GM12891 (cell line): ENCODE measurements around the gene RAB8B.

ENCODE experiments used
- DNase-seq: peaks from one replicate; pipeline ENCODE4 v3.0.0; 2011; ENCODE audit warnings: low spot score; ENCODE audit not compliant: insufficient read length
- FAIRE-seq: peaks from 2 replicates; lab custom pipeline; 2011; peaks lifted over from hg19 to GRCh38; lab: Jason Lieb, UNC
- PAX5 ChIP-seq: IDR thresholded peaks from 2 replicates; pipeline ENCODE4 v1.6.1; 2011; ENCODE audit warnings: low read length, moderate library complexity, mild to moderate bottlenecking; ENCODE audit not compliant: insufficient read depth, severe bottlenecking
- POLR2A ChIP-seq: IDR thresholded peaks from 2 replicates; pipeline ENCODE4 v1.6.1; 2011; ENCODE audit warnings: low read depth, low read length, control low read depth
- POLR2AphosphoS5 ChIP-seq: IDR thresholded peaks from 2 replicates; pipeline ENCODE4 v1.6.1; 2011; ENCODE audit warnings: low read depth, low read length, control low read depth
- POU2F2 ChIP-seq: IDR thresholded peaks from 2 replicates; pipeline ENCODE4 v1.6.1; 2011; ENCODE audit warnings: low read depth, mild to moderate bottlenecking, control low read depth, low read length, moderate library complexity
- SPI1 ChIP-seq: IDR thresholded peaks from 2 replicates; pipeline ENCODE4 v1.6.1; 2011; ENCODE audit warnings: low read depth, low read length, control low read depth
- TAF1 ChIP-seq: IDR thresholded peaks from 2 replicates; pipeline ENCODE4 v1.6.1; 2011; ENCODE audit warnings: low read depth, low read length, control low read depth

Gene RAB8B

DNA sequence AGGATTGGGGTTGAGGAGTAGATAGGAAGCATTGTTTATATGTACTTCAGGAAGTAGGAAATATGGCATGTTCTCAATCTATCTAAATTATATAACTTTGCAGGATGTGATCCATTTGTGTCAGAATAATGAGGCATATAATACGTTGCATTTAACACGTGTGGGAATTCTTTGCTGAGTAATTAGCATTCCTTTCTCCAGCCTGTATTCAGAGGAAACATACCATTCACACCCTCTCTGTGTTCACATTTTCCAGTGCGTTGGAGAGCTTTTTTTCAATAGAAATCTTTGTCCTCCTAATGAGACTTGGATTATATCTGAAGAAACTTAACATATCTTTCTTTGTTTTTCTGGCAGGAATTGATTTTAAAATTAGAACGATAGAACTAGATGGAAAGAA lies 55.0 kb downstream of the RAB8B start:
- DNase-seq (no peak), FAIRE-seq (no peak)
- TF ChIP-seq SPI1 (no peak), POLR2A (no peak)

GRCh38 chr15:63244976-63245645 lies 55.7 kb downstream of the RAB8B start:
- DNase-seq (no peak), FAIRE-seq (no peak)
- TF ChIP-seq SPI1 (no peak), POLR2A (no peak), TAF1 (no peak), PAX5 (no peak), POLR2AphosphoS5 (no peak), POU2F2 (no peak)

GRCh38 chr15:63246691-63247469 lies 57.5 kb downstream of the RAB8B start:
- DNase-seq (no peak), FAIRE-seq (no peak)
- no peak for TF ChIP-seq SPI1
- TF ChIP-seq TAF1, result no peak
- TF ChIP-seq POLR2A, result no peak
- TF ChIP-seq PAX5, result no peak
- no peak for TF ChIP-seq POLR2AphosphoS5
- TF ChIP-seq POU2F2, result no peak

GRCh38 chr15:63250312-63250965 lies 61.0 kb downstream of the RAB8B start:
- DNase-seq (no peak), FAIRE-seq (no peak)
- TF ChIP-seq PAX5 (no peak), POU2F2 (no peak), TAF1 (no peak), POLR2A (no peak), POLR2AphosphoS5 (no peak), SPI1 (no peak)

DNA sequence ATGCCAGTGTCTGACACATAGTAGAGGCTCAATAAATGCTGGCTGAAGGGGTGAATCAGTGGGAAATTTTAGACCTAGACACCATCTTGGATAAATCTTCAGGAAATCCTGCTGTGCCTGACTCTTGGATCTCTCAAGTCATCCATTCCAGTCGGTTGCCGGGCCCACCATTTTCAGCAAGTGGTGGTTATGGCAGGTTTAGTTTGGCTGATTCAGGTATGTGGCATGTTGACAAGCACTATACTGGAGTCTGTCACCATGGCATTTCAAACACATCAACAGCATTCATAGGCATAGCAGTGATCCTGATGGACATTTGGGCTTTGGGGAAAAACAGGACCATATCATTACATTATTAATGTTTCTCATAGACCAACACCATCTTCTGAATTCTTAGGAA lies 62.3 kb downstream of the RAB8B start:
- DNase-seq (no peak), FAIRE-seq (no peak)
- no peak for TF ChIP-seq POU2F2
- no peak for TF ChIP-seq SPI1
- no peak for TF ChIP-seq POLR2A
- no peak for TF ChIP-seq TAF1

DNA sequence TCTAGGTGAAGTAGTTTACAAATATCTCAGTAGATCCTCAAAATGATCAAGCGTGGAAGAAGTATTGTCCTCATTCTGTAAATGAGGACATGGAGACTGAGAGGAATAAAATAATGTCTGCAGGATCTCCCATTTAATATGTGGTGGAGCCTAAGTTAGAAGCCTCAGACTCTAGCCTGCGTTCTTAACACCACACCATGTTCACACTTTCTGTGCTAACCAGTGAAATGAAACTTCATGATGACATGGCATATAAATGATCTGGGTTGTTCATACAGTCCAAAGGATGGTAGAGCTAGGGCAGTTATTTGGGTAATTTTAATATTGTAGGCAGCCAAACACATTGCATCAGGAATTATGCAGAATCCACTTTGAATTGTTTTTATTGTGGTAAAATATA lies 62.9 kb downstream of the RAB8B start:
- DNase-seq, result no peak
- no peak for TF ChIP-seq SPI1
- TF ChIP-seq PAX5, result no peak
- no peak for TF ChIP-seq TAF1
- no peak for TF ChIP-seq POU2F2
- no peak for TF ChIP-seq POLR2A
- TF ChIP-seq POLR2AphosphoS5, result no peak
- FAIRE-seq, result no peak

DNA sequence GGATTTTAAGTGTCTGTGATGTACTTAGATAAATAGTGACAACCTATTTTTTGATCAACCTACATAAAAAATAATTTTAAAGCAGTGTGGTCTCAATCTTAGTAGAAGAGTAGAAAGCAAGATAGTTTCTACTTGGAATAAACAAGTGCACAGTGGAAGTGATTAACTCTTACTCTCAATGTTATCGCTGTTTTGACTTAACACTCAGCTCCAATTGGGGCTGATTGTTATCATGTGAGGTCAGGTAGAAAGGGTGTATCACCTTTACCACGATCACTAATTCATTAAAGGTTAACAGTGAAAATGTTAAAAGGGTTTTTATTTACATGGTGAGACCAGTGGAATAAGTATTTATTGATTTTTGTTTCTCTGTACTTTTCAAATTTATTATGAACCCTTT lies 65.6 kb downstream of the RAB8B start:
- TF ChIP-seq POLR2A (no peak), SPI1 (no peak), PAX5 (no peak), POU2F2 (no peak), TAF1 (no peak), POLR2AphosphoS5 (no peak)
- peak; percentile 62 for FAIRE-seq

GRCh38 chr15:63255489-63255990 lies 66.1 kb downstream of the RAB8B start:
- FAIRE-seq, result no peak
- no peak for TF ChIP-seq PAX5
- no peak for TF ChIP-seq POU2F2
- TF ChIP-seq SPI1, result no peak
- TF ChIP-seq POLR2AphosphoS5, result no peak
- TF ChIP-seq POLR2A, result no peak
- no peak for DNase-seq

More for the DNA sequence above, 65.6 kb downstream of the RAB8B start:
- DNase-seq, result no peak

DNA sequence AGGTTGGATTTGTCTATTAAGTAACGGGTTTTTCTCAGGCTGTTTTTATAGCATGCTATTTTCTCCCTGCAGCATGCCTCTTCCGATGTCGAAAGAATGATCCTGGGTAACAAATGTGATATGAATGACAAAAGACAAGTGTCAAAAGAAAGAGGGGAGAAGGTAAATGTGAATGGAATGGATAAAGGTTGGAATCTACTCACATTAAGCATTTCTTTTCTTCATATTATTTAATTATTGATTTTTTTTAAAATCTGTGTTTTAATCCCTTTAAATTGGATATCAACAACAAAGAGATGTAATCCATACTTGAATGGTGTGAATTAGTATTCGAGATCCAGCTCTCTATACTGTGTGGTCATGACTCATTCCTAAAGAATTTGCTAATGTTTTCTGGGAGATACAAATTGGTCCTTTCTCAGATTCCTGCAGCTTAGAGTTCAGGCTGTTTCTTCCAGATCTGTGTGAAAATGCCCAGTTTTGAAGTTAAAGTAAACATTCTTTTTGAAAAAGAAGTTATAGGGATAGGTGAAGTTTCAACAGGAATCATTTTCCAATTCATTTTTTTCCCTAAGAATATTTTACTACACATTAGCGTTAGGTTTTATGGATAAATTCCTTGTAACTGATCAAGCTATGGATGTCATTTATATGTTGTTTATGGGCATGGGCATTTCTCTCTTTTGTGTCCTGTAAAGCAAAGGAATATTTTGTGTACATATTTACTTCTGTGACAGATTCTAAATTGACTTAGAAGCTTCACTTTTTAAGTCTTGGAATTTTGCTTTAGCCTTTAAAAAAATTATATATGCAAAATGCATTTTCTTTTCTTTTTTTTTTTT lies 67.2 kb downstream of the RAB8B start:
- TF ChIP-seq SPI1 (no peak), TAF1 (no peak), PAX5 (no peak), POLR2AphosphoS5 (no peak), POU2F2 (no peak), POLR2A (no peak)
- FAIRE-seq (no peak), DNase-seq (no peak)
